ENCODE data around the gene C22orf23. TPM values are rescaled to one million over a fixed set of nuclear protein-coding genes. Genes with fewer than 3 reads are reported as not detected.

Gene C22orf23
- total RNA-seq, 2 experiments from 2014 or later, result not detected

- peak overlapping the region; percentile 91 for H3K27ac Mint-ChIP-seq
- H3K4me3 Mint-ChIP-seq, result no peak overlapping the region
- no peaks in the 10 kb centered on the region for H3K9me3 Mint-ChIP-seq
- CTCF ChIA-PET, result interaction anchor here (1.0 to 3.5 kb wide), 8 partner anchors 9 to 79 kb away, joined by 4 to 20 read pairs (median 8); partner anchors contain the start of gene MICALL1
- H3K36me3 Mint-ChIP-seq (ENCODE audit: low read depth), result no peaks in the 10 kb centered on the region
- no peak for DNase-seq
- TF ChIP-seq, protein P1, sequence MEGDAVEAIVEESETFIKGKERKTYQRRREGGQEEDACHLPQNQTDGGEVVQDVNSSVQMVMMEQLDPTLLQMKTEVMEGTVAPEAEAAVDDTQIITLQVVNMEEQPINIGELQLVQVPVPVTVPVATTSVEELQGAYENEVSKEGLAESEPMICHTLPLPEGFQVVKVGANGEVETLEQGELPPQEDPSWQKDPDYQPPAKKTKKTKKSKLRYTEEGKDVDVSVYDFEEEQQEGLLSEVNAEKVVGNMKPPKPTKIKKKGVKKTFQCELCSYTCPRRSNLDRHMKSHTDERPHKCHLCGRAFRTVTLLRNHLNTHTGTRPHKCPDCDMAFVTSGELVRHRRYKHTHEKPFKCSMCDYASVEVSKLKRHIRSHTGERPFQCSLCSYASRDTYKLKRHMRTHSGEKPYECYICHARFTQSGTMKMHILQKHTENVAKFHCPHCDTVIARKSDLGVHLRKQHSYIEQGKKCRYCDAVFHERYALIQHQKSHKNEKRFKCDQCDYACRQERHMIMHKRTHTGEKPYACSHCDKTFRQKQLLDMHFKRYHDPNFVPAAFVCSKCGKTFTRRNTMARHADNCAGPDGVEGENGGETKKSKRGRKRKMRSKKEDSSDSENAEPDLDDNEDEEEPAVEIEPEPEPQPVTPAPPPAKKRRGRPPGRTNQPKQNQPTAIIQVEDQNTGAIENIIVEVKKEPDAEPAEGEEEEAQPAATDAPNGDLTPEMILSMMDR (IDR thresholded peaks at IDR 0.05), result no peak
- no peak for ATAC-seq
- peaks cover 16% of the 10 kb centered on the region for H3K4me1 Mint-ChIP-seq (ENCODE audit: low read depth)
- H3K27me3 Mint-ChIP-seq, result no peaks in the 10 kb centered on the region
- POLR2A ChIA-PET, result interaction anchor here (1.0 to 2.5 kb wide), 6 partner anchors 9 to 28 kb away, joined by 3 to 15 read pairs (median 4); partner anchors contain the start of gene MICALL1
- intact Hi-C loops (cut with micrococcal nuclease), result no loop called here
Measured at GRCh38 chr22:37896939-37897338, 56.5 kb downstream of the C22orf23 start.

DNA sequence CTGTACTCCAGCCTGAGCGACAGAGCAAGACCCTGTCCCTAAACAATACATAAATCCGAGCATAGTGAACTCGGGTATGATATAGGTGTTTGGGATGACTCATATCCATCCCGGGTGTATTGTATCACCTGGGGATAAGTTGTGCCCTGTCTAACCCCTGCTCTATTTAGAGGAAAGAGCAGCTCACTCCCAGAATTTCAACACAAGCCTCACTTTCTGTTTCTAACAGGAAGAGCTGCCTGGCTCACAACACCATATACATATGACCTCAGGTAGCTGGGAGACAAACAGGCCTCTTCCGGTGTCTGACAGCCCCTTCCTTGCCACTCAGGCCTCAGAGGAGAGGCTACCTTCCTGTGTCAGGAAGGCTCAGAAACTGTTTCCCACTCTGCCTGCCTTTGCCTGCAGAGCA lies 57.2 kb downstream of the C22orf23 start:
- H3K27me3 Mint-ChIP-seq, result no peaks in the 10 kb centered on the region
- TF ChIP-seq, protein P1 (IDR thresholded peaks at IDR 0.05), result no peak
- CTCF ChIA-PET, result interaction anchor here (1.2 to 3.5 kb wide), 6 partner anchors 8 to 78 kb away, joined by 5 to 20 read pairs (median 12); partner anchors contain the start of gene MICALL1
- H3K4me3 Mint-ChIP-seq, result peak overlapping the region; percentile 27
- peak overlapping the region; percentile 91 for H3K27ac Mint-ChIP-seq
- peak; percentile 97 for ATAC-seq
- peak; percentile 70 for DNase-seq
- peaks cover 16% of the 10 kb centered on the region for H3K4me1 Mint-ChIP-seq (ENCODE audit: low read depth)
- intact Hi-C loops (cut with micrococcal nuclease), result no loop called here
- H3K36me3 Mint-ChIP-seq (ENCODE audit: low read depth), result peaks cover 2% of the 10 kb centered on the region
- POLR2A ChIA-PET, result interaction anchor here (0.6 to 2.5 kb wide), 6 partner anchors 9 to 46 kb away, joined by 3 to 15 read pairs (median 4); partner anchors contain the start of gene MICALL1
- H3K9me3 Mint-ChIP-seq, result no peaks in the 10 kb centered on the region

DNA sequence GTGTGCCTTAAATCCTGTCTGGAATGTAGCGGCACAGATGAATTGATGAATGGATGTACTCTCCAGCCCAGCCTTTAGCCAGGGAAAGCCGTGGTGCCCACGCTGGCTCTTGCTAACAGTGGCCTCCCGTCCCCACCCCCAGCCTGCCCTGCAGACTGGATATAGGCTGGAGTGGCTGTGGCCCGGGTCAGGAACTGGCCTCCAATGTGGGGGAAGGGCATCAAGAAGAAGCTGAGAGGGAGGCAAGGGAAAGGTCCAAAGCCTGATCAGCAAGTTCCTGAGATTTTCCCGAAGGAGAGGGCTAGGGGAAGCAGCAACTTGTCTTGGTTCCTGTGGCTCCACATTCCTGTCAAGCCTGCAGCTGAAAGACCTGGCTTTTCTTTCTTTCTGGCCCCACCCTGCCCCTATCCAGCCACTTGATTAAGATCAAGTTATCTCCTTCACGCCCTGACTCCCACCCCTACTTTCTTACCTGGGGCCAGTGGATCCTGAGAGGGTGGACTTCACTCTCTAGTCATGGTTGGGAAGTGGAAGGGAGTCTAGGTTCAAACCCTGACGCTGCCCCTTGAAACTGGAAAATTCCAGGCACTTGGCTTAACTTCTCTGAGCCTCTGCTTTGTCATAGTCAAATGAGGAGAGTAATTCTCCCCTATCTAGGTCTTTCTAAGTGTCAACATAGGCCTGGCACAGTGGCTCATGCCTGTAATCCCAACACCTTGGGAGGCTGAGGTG lies 58.3 kb downstream of the C22orf23 start:
- DNase-seq (no peak), ATAC-seq (no peak)
- Mint-ChIP-seq H3K4me1 (ENCODE audit: low read depth) (peaks cover 16% of the 10 kb centered on the region), H3K4me3 (no peak overlapping the region), H3K27ac (peak overlapping the region; percentile 64), H3K36me3 (ENCODE audit: low read depth) (peaks cover 3% of the 10 kb centered on the region), H3K27me3 (no peaks in the 10 kb centered on the region), H3K9me3 (no peaks in the 10 kb centered on the region)
- POLR2A ChIA-PET, result interaction anchor here (2.2 to 2.5 kb wide), 2 partner anchors 10 to 13 kb away, joined by 5 to 15 read pairs; partner anchors contain the start of gene MICALL1
- intact Hi-C loops (cut with micrococcal nuclease), result no loop called here
- TF ChIP-seq, protein P1 (IDR thresholded peaks at IDR 0.05), result no peak
- CTCF ChIA-PET, result no interaction called here

GRCh38 chr22:37893583-37893983 lies 59.8 kb downstream of the C22orf23 start:
- TF ChIP-seq, protein P1 (IDR thresholded peaks at IDR 0.05), result no peak
- Mint-ChIP-seq H3K4me3 (no peak overlapping the region), H3K27ac (peak overlapping the region; percentile 21), H3K9me3 (no peaks in the 10 kb centered on the region), H3K36me3 (ENCODE audit: low read depth) (peaks cover 11% of the 10 kb centered on the region), H3K27me3 (no peaks in the 10 kb centered on the region), H3K4me1 (ENCODE audit: low read depth) (peaks cover 16% of the 10 kb centered on the region)
- no peak for ATAC-seq
- intact Hi-C loops (cut with micrococcal nuclease), result no loop called here
- DNase-seq, result no peak
- POLR2A ChIA-PET, result interaction anchor here (0.6 to 2.9 kb wide), 4 partner anchors 12 to 75 kb away, joined by 3 to 7 read pairs (median 4); partner anchors contain the start of gene MICALL1
- CTCF ChIA-PET, result interaction anchor here (0.9 to 1.6 kb wide), 2 partner anchors 30 to 72 kb away, joined by 3 to 7 read pairs; no protein-coding TSS in a partner anchor

Small RNA genes within 50 kb of the gene (microRNA-seq; reads per million reads assigned to microRNA genes)
- gene MIR4534 (ENCODE audit: borderline microRNAs expressed, borderline replicate concordance) (not detected), gene MIR6820 (ENCODE audit: borderline microRNAs expressed, borderline replicate concordance) (3.0 reads per million, percentile 4 among the genes with 10 or more reads in this experiment)

Other genes starting within 250 kb of the C22orf23 start
- 10 to 100 TPM; 19.0 to 20.4 TPM for gene GCAT, start 145.7 kb downstream of the C22orf23 start, total RNA-seq
- not detected for gene GALR3, start 130.2 kb downstream of the C22orf23 start, total RNA-seq
- 10 to 100 TPM; 17.2 to 17.5 TPM for gene ANKRD54, start 109.3 kb downstream of the C22orf23 start, total RNA-seq
- gene EIF3L, start 104.2 kb downstream of the C22orf23 start, total RNA-seq, result 100 to 1,000 TPM; 687 to 694 TPM
- gene MICALL1, start 47.3 kb downstream of the C22orf23 start, total RNA-seq, result 10 to 100 TPM; 10.2 to 11.8 TPM
- 10 to 100 TPM; 82.2 to 85.4 TPM for gene POLR2F, start 98 bp upstream of the C22orf23 start, total RNA-seq
- gene SOX10, start 31.0 kb upstream of the C22orf23 start, total RNA-seq, result not detected
- gene PICK1, start 103.8 kb upstream of the C22orf23 start, total RNA-seq, result 10 to 100 TPM; 13.9 to 14.9 TPM
- not detected for gene SLC16A8, start 130.6 kb upstream of the C22orf23 start, total RNA-seq
- gene BAIAP2L2, start 157.1 kb upstream of the C22orf23 start, total RNA-seq, result under 1 TPM; 0.61 to 0.67 TPM
- 10 to 100 TPM; 52.4 to 53.6 TPM for gene PLA2G6, start 228.2 kb upstream of the C22orf23 start, total RNA-seq
- gene MAFF, start 248.4 kb upstream of the C22orf23 start, total RNA-seq, result 10 to 100 TPM; 12.5 to 13.7 TPM

Measured in activated CD8-positive, alpha-beta T cell treated with anti-CD3 and anti-CD28 coated beads for 36 hours (primary cell).